HCT116 (cell line): ENCODE data around the gene NHSL1. TPM values are rescaled to one million over a fixed set of nuclear protein-coding genes. Genes with fewer than 3 reads are reported as not detected.

Source experiments
- ATAC-seq: fragments of 200-7000 bp; cut with Tn5 transposase; 2 replicates; pipeline ENCODE4 v1.9.1; 2020; ENCODE audit warnings: mild to moderate bottlenecking, moderate library complexity
- BruUV-seq: library from RNA; stranded (reverse); fragments of 400-500 nt; replicated peaks from 2 replicates; lab custom pipeline; 2021; lab: Mats Ljungman, UMichigan
- CTCF ChIA-PET: fragments of 300-600 bp; sonication (Branson Sonifier 250); formaldehyde crosslinking; loops from one replicate; lab custom pipeline; 2021; ENCODE audit warnings: antibody characterized with exemption; lab: Charles Lee
- POLR2A ChIA-PET: fragments of 300-600, 350-600 bp; sonication (Branson Sonifier 250); formaldehyde crosslinking; loops from one replicate; lab custom pipeline; 2021; ENCODE audit warnings: antibody characterized with exemption; lab: Charles Lee
- RAD21 ChIA-PET, 2 experiments: fragments of 300-600 bp; sonication (Branson Sonifier 250); formaldehyde crosslinking; loops; one replicate each; lab custom pipeline; 2023; ENCODE audit warnings: low total read pairs in 2 of 2; ENCODE audit not compliant: uncharacterized antibody in 2 of 2, unreplicated experiment in 2 of 2, low non-redundant PET in 1 of 2; lab: Charles Lee
- DNase-seq: peaks from one replicate; pipeline ENCODE4 v3.0.0-alpha.2; 2010; ENCODE audit warnings: low read depth, low spot score
- H2AFZ ChIP-seq: fragments of 200-600 bp; shearing (Covaris generic), sonication (generic); 2 replicates; pipeline ENCODE4 v1.6.1; 2017; ENCODE audit warnings: low read depth, mixed run types, mixed read lengths, antibody characterized with exemption, low read length; ENCODE audit not compliant: poor library complexity, severe bottlenecking
- H3K27ac ChIP-seq: 2 replicates; pipeline ENCODE4 v1.5.1; 2012; ENCODE audit warnings: low read depth, low read length
- H3K27me3 ChIP-seq: fragments of 200-600 bp; sonication (generic); 2 replicates; pipeline ENCODE4 v1.6.1; 2016; ENCODE audit warnings: mixed run types, low read length, mixed read lengths; ENCODE audit not compliant: insufficient read depth
- H3K36me3 ChIP-seq, 2 experiments: fragments of 200-500 bp in 1 of 2; fragments of 200-600 bp in 1 of 2; sonication (Bioruptor generic) in 1 of 2; sonication (generic) in 1 of 2; 2 replicates each; pipeline versions ENCODE4 v1.5.1 to v1.6.1; 2014 to 2016; ENCODE audit warnings: low read length in 2 of 2, inconsistent platforms in 1 of 2, mixed read lengths in 1 of 2, mixed run types in 1 of 2; ENCODE audit not compliant: insufficient read depth in 2 of 2, control insufficient read depth in 1 of 2
- H3K4me1 ChIP-seq, 2 experiments: fragments of 200-600 bp in 1 of 2; sonication (generic) in 1 of 2; 2 replicates each; pipeline versions ENCODE4 v1.5.1 to v1.6.1; 2012 to 2017; ENCODE audit warnings: low read length in 2 of 2, inconsistent platforms in 1 of 2, mild to moderate bottlenecking in 1 of 2, mixed read lengths in 1 of 2, mixed run types in 1 of 2, moderate library complexity in 1 of 2; ENCODE audit not compliant: insufficient read depth in 2 of 2, control insufficient read depth in 1 of 2
- H3K4me2 ChIP-seq: fragments of 200-600 bp; sonication (generic); 2 replicates; pipeline ENCODE4 v1.6.1; 2017; ENCODE audit warnings: mixed run types, low read length, mixed read lengths
- H3K4me3 ChIP-seq, 2 experiments: fragments of 200-600 bp in 1 of 2; sonication (generic) in 1 of 2; replicated peaks in 1 of 2; 2 replicates each; pipeline ENCODE4 v1.5.1; 2011 to 2016; ENCODE audit warnings: low read length in 2 of 2, control low read depth in 1 of 2, low read depth in 1 of 2, mild to moderate bottlenecking in 1 of 2, mixed read lengths in 1 of 2, mixed run types in 1 of 2
- H3K79me2 ChIP-seq: fragments of 200-600 bp; sonication (generic); 2 replicates; pipeline ENCODE4 v1.6.1; 2017; ENCODE audit warnings: mild to moderate bottlenecking, mixed run types, low read length, moderate library complexity, mixed read lengths; ENCODE audit not compliant: insufficient read depth
- H3K9ac ChIP-seq: fragments of 200-600 bp; sonication (generic); 2 replicates; pipeline ENCODE4 v1.6.1; 2016; ENCODE audit warnings: low read length, mixed read lengths
- H3K9me2 ChIP-seq: fragments of 200-600 bp; sonication (generic), shearing (Covaris generic); 2 replicates; pipeline ENCODE4 v1.6.1; 2017; ENCODE audit warnings: mixed run types, mild to moderate bottlenecking, moderate library complexity; ENCODE audit not compliant: insufficient read depth
- H3K9me3 ChIP-seq, 2 experiments: fragments of 200-500 bp in 1 of 2; fragments of 200-600 bp in 1 of 2; sonication (Bioruptor generic) in 1 of 2; sonication (generic) in 1 of 2; 2 replicates each; pipeline ENCODE4 v1.6.1; 2014 to 2017; ENCODE audit warnings: low read length in 2 of 2, mixed read lengths in 2 of 2, inconsistent platforms in 1 of 2, low read depth in 1 of 2, mild to moderate bottlenecking in 1 of 2, mixed run types in 1 of 2, moderate library complexity in 1 of 2; ENCODE audit not compliant: control insufficient read depth in 1 of 2, insufficient read depth in 1 of 2
- H4K20me1 ChIP-seq: fragments of 200-600 bp; sonication (generic), shearing (Covaris generic); 2 replicates; pipeline ENCODE4 v1.6.1; 2017; ENCODE audit warnings: mixed run types, mild to moderate bottlenecking, moderate library complexity; ENCODE audit not compliant: insufficient read depth
- CBX3 ChIP-seq: IDR thresholded peaks from 2 replicates; pipeline ENCODE4 v1.6.1; 2012; ENCODE audit warnings: low read depth
- CEBPB ChIP-seq: IDR thresholded peaks from 2 replicates; pipeline ENCODE4 v1.6.1; 2012; ENCODE audit warnings: low read depth
- EGR1 ChIP-seq: IDR thresholded peaks from 2 replicates; pipeline ENCODE4 v1.6.1; 2012; ENCODE audit warnings: low read depth
- EZH2 ChIP-seq: fragments of 200-600 bp; sonication (generic); IDR thresholded peaks from 2 replicates; pipeline ENCODE4 v1.6.1; 2017; ENCODE audit warnings: antibody characterized with exemption, mixed run types
- EZH2phosphoT487 ChIP-seq: fragments of 200-600 bp; IDR thresholded peaks from 2 replicates; pipeline ENCODE4 v1.6.1; 2018; ENCODE audit warnings: antibody characterized with exemption, borderline replicate concordance
- FOSL1 ChIP-seq: IDR thresholded peaks from 2 replicates; pipeline ENCODE4 v1.6.1; 2012; ENCODE audit warnings: low read depth
- JUND ChIP-seq: IDR thresholded peaks from 2 replicates; pipeline ENCODE4 v1.6.1; 2012
- POLR2A ChIP-seq: IDR thresholded peaks from 2 replicates; pipeline ENCODE4 v1.7.0; 2011; ENCODE audit warnings: borderline replicate concordance; ENCODE audit not compliant: insufficient read depth, insufficient read length; ENCODE audit errors: extremely low read depth
- POLR2AphosphoS5 ChIP-seq: IDR thresholded peaks from 2 replicates; pipeline ENCODE4 v1.6.1; 2011; ENCODE audit warnings: mild to moderate bottlenecking, low read depth, low read length, moderate library complexity
- RAD21 ChIP-seq: IDR thresholded peaks from 2 replicates; pipeline ENCODE4 v1.6.1; 2012; ENCODE audit warnings: low read depth, mild to moderate bottlenecking
- SIN3A ChIP-seq: IDR thresholded peaks from 2 replicates; pipeline ENCODE4 v1.6.1; 2012; ENCODE audit warnings: low read depth
- SP1 ChIP-seq: IDR thresholded peaks from 2 replicates; pipeline ENCODE4 v1.6.1; 2012; ENCODE audit warnings: low read depth
- SRF ChIP-seq: IDR thresholded peaks from 2 replicates; pipeline ENCODE4 v1.6.1; 2012; ENCODE audit warnings: low read depth
- TCF7L2 ChIP-seq: IDR thresholded peaks from 2 replicates; pipeline ENCODE4 v1.7.0; 2011; ENCODE audit warnings: borderline replicate concordance, inconsistent platforms; ENCODE audit not compliant: insufficient read depth, insufficient read length; ENCODE audit errors: extremely low read depth
- ZBTB33 ChIP-seq: IDR thresholded peaks from 2 replicates; pipeline ENCODE4 v1.6.1; 2011; ENCODE audit warnings: mild to moderate bottlenecking, low read length, moderate library complexity; ENCODE audit not compliant: insufficient replicate concordance; ENCODE audit errors: extremely low read depth
- intact Hi-C: fragments of 100-400 bp; cut with micrococcal nuclease; formaldehyde crosslinking; loops from 2 replicates; pipeline ENCODE4 v1.10.0; 2022
- total RNA-seq: library from RNA; stranded (reverse); gene quantifications from one replicate; pipeline ENCODE4 v1.2.1, GENCODE V29; 2021; ENCODE audit not compliant: unreplicated experiment
- TF ChIP-seq, protein P1 (sequence below): IDR thresholded peaks from 2 replicates; pipeline ENCODE4 v1.6.1; 2012
- TF ChIP-seq, protein P2 (sequence below): IDR thresholded peaks from 2 replicates; pipeline ENCODE4 v1.6.1; 2012

NHSL1 gene
- total RNA-seq, 1 experiment from 2014 or later = 15.4 TPM

DNA sequence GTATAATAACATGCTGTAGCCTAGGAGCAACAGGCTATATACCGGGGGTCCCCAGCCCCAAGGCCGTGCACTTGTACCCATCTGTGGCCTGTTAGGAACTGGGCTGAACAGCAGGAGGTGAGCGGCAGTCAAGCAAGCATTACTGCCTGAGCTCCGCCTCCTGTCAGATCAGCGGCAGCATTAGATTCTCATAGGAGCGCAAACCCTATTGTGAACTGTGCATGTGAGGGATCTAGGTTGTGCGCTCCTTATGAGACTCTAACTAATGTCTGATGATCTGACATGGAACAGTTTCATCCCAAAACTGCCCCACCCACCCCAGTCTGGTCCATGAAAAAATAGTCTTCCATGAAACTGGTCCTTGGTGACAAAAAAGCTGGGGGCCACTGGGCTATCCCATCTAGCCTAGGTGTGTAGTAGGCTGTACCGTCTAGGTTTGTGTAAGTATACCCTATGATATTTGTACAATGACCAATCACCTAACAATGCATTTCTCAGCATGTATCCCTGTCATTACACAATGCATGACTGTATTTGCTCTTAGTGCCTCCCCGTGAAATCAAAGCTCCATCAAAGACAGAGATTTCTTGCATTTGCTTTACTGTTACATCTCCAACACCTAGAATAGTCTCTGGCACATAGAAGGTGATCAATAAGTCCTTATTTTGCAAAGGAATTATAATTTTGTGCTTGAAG, 30.8 kb downstream of the NHSL1 start (continued):
- TF ChIP-seq EZH2 (no peak), FOSL1 (0 out of 2 replicates have a peak, but pooled peaks have one; percentile 10)

- ChIA-PET RAD21 (no interaction called here), CTCF (no interaction called here), POLR2A (no interaction called here)
- H3K79me2 ChIP-seq = no peaks in the 10 kb centered on the region
- no TSS peak for BruUV-seq
- H2AFZ ChIP-seq = no peak overlapping the region
- no peaks in the 10 kb centered on the region for H3K9me2 ChIP-seq
- no peaks in the 10 kb centered on the region for H3K27me3 ChIP-seq
- H3K9ac ChIP-seq = no peak overlapping the region
- intact Hi-C loops = no loop called here
- no peaks in the 10 kb centered on the region for H4K20me1 ChIP-seq
- H3K4me3 ChIP-seq = no peak overlapping the region
- no peaks in the 10 kb centered on the region for H3K36me3 ChIP-seq
- no peak for TF ChIP-seq SP1
- no peak for TF ChIP-seq POLR2AphosphoS5
- TF ChIP-seq SIN3A = no peak
- TF ChIP-seq CBX3 = no peak
- TF ChIP-seq CEBPB = no peak
- TF ChIP-seq, protein P1, sequence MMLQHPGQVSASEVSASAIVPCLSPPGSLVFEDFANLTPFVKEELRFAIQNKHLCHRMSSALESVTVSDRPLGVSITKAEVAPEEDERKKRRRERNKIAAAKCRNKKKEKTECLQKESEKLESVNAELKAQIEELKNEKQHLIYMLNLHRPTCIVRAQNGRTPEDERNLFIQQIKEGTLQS = no peak
- no peak for TF ChIP-seq FOSL1
- TF ChIP-seq EZH2phosphoT487 = no peak
- no peak for TF ChIP-seq EGR1
- no peak for TF ChIP-seq SRF
- TF ChIP-seq JUND = no peak
- TF ChIP-seq RAD21 = no peak
- TF ChIP-seq EZH2 = no peak
- no peak for TF ChIP-seq TCF7L2
- no peak for TF ChIP-seq ZBTB33
- TF ChIP-seq, protein P2, sequence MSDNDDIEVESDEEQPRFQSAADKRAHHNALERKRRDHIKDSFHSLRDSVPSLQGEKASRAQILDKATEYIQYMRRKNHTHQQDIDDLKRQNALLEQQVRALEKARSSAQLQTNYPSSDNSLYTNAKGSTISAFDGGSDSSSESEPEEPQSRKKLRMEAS = no peak
- TF ChIP-seq POLR2A = no peak
- H3K9me3 ChIP-seq = no peaks in the 10 kb centered on the region
- H3K27ac ChIP-seq = no peak overlapping the region
- DNase-seq (no peak), ATAC-seq (no peak)
- H3K4me1 ChIP-seq = peaks cover 8 to 28% of the 10 kb centered on the region in 2 experiments; a peak in 3 of 4 replicates
- H3K4me2 ChIP-seq = no peak overlapping the region
Observed at GRCh38 chr6:138467901-138468300, 31.4 kb downstream of the NHSL1 start.
